Suppressor macrophage treated with lipopolysaccharide for 4 hours (primary cell): Measurements from ENCODE around the gene LTBP1.
"Not testable (repeated sequence)": the region's sequence is repeated elsewhere in the genome, so short reads cannot be mapped to it uniquely, and the experiment has no call there.

Experiments used
- DNase-seq: peaks from one replicate; pipeline ENCODE4 v3.0.0-alpha.2; 2020

LTBP1 gene

GRCh38 chr2:32965523-32966171, 18.9 kb downstream of the LTBP1 start:
- DNase-seq: peak; percentile 27

DNA sequence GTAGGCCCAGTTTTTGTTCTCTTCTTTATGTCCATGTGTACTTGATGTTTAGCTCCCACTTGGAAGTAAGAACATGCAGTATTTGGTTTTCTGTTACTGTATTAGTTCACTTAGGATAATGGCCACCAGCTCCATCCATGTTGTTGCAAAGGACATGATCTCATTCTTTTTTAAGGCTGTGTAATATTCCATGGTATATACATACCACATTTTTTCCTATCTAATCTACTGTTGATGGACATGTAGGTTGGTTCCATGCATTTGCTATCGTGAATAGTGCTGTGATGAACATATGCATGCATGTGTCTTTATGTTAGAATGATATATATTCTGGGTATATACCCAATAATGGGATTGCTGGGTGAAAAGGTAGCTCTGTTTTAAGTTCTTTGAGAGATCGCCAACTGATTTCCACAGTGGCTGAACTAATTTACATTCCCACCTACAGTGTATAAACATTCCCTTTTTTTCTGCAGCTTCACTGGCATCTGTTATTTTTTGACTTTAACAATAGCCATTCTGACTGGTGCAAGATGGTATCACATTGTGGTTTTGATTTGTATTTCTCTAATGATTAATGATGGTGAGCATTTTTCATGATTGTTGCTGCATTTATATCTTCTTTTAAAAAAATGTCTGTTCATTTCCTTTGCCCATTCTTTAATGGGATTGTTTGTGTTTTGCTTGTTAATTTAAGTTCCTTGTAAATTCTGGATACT, 22.9 kb downstream of the LTBP1 start:
- no peak for DNase-seq

GRCh38 chr2:32973772-32974171, 27.0 kb downstream of the LTBP1 start:
- DNase-seq: not testable (repeated sequence)

DNA sequence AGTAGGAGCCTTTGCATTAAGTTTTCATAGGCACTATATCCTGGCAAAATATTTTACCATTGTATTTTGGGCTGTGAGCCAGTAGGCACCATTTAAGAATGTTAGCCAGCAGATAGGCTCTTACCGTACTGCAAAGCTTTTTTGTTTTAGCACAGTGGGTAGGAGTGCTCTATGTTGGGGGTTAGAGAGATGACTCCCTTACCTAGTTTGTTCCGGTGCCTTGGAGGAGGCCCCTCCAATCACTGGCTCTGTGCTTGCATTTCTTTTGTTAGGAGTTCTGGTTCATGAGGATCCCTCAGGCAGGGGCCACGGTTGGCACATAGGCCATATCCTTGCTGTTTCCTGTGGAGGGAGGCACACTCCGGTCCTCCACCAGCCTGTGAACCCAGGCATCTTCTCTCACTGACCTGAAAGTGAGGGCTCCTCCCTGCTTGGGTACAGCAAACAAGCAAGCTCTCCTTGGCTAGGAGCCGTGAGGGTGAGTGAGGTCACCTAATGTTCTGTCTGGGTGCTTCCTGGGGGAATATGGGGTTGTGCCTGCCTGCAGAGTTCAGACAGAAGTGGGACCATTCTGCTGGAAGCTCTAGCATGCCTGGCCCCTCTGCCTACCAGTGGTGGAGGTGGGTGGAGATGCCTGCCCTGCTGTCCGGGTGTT, 29.8 kb downstream of the LTBP1 start:
- DNase-seq: no peak

GRCh38 chr2:32977228-32977758, 30.5 kb downstream of the LTBP1 start:
- no peak for DNase-seq

DNA sequence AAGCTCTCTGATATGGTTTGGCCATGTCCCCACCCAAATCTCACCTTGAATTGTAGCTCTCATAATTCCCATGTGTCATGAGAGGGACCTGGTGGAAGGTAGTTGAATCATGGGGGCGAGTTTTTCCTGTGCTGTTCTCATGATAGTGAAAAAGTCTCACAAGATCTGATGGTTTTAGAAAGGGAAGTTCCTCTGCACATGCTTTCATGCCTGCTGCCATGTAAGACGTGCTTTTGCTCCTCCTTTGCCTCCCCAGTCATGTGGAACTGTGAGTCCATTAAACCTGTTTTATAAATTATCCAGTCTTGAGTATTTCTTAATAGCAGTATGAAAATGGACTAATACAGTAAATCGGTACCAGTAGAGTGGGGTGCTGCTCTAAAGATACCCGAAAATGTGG, 34.9 kb downstream of the LTBP1 start:
- no peak for DNase-seq

DNA sequence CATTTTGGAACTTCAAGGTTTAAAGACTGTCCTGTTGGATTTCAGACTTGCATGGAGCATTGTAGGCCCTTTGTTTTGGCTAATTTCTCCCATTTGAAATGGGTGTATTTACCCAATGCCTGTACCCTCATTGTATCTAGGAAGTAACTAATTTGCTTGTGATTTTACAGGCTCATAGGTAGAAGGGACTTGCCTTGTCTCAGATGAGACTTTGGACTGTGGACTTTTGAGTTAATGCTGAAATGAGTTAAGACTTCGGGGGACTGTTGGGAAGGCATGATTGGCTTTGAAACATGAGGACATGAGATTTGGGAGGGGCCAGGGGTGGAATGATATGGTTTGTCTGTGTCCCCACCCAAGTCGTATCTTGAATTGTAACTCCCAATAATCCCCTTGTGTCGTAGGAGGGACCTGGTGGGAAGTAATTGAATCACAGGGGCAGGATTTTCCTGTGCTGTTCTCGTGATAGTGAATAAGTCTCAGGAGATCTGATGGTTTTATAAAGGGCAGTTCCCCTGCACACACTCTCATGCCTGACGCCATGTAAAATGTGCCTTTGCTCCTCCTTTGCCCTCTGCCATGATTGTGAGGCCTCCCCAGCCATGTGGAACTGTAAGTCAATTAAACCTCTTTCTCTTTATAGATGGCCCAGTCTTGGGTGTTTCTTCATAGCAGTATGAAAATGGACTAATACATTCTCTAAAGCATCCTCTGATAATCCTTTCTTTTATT, 36.6 kb downstream of the LTBP1 start:
- DNase-seq: not testable (repeated sequence)

GRCh38 chr2:32986480-32986879, 39.7 kb downstream of the LTBP1 start:
- no peak for DNase-seq

DNA sequence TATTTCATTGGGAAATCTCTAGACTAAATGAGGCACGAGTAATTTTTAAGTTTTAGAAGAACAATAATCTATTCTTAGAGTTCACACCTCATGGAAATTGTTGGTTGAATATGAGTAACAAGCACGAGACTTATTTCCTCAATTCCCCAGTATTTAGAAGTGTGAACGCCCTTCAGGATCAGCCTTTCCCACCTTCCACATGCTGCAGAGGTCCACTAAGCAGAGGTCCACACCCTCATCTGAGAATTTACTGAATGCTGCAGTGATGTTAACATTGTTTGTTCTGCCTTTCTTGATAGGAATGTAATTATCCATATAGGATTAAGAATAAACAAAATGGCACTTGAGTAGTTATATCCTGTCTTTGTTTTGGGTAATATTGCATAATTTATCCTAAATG, 41.8 kb downstream of the LTBP1 start:
- DNase-seq: no peak

DNA sequence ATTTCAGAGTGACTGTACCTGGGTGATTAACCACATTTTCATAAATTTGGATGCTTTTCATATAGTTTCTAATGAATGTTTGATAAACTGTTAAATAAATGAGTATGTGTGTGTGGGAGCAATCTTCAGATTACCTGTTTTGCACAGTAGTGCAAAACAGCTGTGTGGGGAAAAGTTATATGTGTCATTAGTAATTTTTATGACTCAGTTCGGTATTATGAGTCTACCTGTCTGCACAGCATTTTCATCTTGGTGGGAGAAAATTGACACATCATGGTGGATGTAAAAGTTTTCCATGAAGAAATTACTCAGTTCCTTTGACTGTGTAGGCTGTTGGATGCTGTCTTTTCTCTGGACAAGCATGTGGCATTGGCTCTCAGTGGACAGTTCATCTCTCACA, 43.8 kb downstream of the LTBP1 start:
- no peak for DNase-seq

DNA sequence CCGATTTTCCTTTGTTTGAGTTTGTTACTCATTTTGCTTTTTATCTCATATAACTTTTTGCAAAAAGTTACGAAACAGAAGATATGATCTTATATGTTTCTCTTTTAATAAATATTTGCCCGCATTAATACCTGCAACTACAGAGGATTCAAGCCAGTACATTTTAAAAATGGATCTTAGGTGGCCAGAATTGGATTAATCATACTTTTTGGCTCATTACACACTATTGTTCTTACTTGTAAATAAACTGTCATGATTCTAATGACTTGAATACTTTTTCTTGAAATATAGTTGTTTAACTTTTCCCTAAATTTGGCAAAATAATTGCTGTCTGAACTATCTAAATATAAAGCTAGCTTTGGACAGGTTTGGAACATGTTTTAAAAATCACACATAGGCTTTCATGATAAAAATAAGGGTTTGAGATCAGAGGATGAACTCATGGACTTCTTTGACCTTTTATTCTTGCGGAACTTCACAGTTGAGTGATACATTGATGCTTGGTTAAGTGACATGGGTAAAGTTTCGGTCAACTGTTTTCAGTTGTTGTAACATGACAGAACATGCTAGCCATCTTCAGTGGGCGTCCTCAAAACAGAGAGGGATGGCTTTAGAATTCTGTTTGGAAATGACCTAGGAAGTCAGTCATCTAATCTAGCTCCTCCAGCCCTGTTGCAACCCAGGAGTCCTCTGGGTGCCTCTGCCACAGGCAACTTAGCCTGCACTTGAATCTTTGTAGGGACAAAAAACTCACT, 44.5 kb downstream of the LTBP1 start:
- no peak for DNase-seq

- DNase-seq: no peak
These were observed 46.3 kb downstream of the LTBP1 start for GRCh38 chr2:32993005-32993539.

GRCh38 chr2:32997705-32998104, 51.0 kb downstream of the LTBP1 start:
- DNase-seq: no peak

DNA sequence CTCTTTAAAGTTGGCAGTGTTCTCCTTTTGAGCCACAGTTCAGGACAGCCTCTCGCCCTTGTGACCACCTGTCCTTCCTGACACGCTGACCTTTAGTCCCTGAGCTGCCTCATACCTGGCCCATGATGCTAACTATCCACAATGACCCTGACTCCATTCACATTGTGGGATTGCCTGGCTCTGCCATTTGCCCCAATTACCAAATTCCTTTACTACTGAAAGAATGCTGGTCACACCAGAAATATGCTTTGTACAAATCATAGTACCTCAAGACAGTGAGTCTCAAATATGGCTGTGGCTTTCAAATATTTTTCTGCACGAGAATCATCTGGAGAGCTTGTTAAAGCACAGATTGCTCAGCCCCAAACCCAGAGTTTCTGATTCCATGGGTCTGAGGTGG, 54.2 kb downstream of the LTBP1 start:
- DNase-seq: no peak

GRCh38 chr2:33001823-33002222, 55.1 kb downstream of the LTBP1 start:
- no peak for DNase-seq

- no peak for DNase-seq
These were observed 56.1 kb downstream of the LTBP1 start for GRCh38 chr2:33002863-33003262.

GRCh38 chr2:33005057-33005456, 58.3 kb downstream of the LTBP1 start:
- DNase-seq: no peak

- no peak for DNase-seq
These were observed 62.0 kb downstream of the LTBP1 start for GRCh38 chr2:33008716-33009115.

GRCh38 chr2:33009249-33009648, 62.5 kb downstream of the LTBP1 start:
- no peak for DNase-seq

DNA sequence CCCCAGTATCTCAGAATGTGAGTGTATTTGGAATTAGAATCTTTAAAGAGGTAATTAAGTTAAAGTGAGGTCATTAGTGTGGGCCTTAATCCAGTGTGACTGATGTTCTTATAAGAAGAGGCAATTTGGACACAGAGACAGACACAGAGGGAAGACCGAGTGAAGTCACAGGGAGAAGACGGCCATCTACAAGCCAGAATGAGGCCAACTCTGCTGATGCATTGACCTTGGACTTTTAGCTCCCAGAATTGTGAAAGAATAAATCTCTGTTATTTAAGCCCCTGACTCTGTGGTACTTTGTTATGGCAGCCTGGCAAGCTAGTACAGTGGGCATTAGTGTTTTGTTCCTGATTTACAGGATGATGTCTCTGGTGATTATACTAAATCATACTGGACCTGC, 64.6 kb downstream of the LTBP1 start:
- no peak for DNase-seq

GRCh38 chr2:33011941-33012340, 65.2 kb downstream of the LTBP1 start:
- DNase-seq: no peak

DNA sequence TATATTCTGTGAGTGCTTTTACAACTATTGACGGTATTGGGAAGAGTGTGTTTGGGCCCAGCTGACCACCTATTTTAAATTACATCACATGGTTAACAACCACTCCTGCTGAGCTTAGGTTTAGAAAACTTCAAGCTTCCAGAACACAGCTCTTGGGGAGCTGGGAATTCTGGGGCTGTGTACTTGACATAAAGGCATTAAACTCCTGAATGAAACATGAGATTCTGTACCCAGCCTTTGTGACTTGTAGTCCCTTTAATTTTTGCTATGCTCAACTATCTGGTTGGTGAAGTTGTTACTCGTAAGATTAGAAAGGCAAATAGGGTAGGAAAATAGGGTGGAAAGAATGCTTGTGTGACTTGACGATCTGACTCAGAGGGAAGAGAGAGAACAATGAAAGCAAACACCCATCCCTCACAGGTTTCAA, 66.9 kb downstream of the LTBP1 start:
- DNase-seq: no peak
